HEK293 (cell line): ENCODE data around the gene DPP6.

Source experiments
- GLIS1 ChIP-seq: fragments of 450-650 bp; formaldehyde crosslinking; IDR thresholded peaks from 2 replicates; pipeline ENCODE4 v1.5.1; 2016; ENCODE audit warnings: missing biosample characterization, missing genetic modification characterization
- IKZF3 ChIP-seq: fragments of 450-650 bp; IDR thresholded peaks from 2 replicates; pipeline ENCODE4 v1.5.0; 2018; ENCODE audit warnings: missing biosample characterization, mild to moderate bottlenecking, missing genetic modification characterization, moderate library complexity
- PRDM10 ChIP-seq: fragments of 450-650 bp; formaldehyde crosslinking; IDR thresholded peaks from 2 replicates; pipeline ENCODE4 v1.5.1; 2016; ENCODE audit warnings: missing biosample characterization, missing genetic modification characterization
- REST ChIP-seq: fragments of 450-650 bp; formaldehyde crosslinking; IDR thresholded peaks from 2 replicates; pipeline ENCODE4 v1.5.1; 2016; ENCODE audit warnings: missing biosample characterization, missing genetic modification characterization
- ZIC2 ChIP-seq: fragments of 450-650 bp; formaldehyde crosslinking; IDR thresholded peaks from 2 replicates; pipeline ENCODE4 v1.5.1; 2016; ENCODE audit warnings: missing biosample characterization, missing genetic modification characterization
- ZNF184 ChIP-seq: fragments of 450-650 bp; IDR thresholded peaks from 2 replicates; pipeline ENCODE4 v1.5.1; 2018; ENCODE audit warnings: missing biosample characterization, mild to moderate bottlenecking, missing genetic modification characterization
- ZNF394 ChIP-seq: fragments of 450-650 bp; formaldehyde crosslinking; IDR thresholded peaks from 2 replicates; pipeline ENCODE4 v1.5.1; 2016; ENCODE audit warnings: missing biosample characterization, missing genetic modification characterization, mild to moderate bottlenecking, moderate library complexity, borderline replicate concordance
- ZNF404 ChIP-seq: fragments of 450-650 bp; formaldehyde crosslinking; IDR thresholded peaks from 2 replicates; pipeline ENCODE4 v1.5.1; 2017; ENCODE audit warnings: missing biosample characterization, missing genetic modification characterization
- ZNF548 ChIP-seq: fragments of 450-650 bp; formaldehyde crosslinking; IDR thresholded peaks from 2 replicates; pipeline ENCODE4 v1.5.1; 2016; ENCODE audit warnings: missing biosample characterization, missing genetic modification characterization
- ZNF629 ChIP-seq: fragments of 450-650 bp; formaldehyde crosslinking; IDR thresholded peaks from 2 replicates; pipeline ENCODE4 v1.5.1; 2017; ENCODE audit warnings: missing biosample characterization, missing genetic modification characterization
- ZNF692 ChIP-seq: fragments of 450-650 bp; formaldehyde crosslinking; IDR thresholded peaks from 2 replicates; pipeline ENCODE4 v1.5.1; 2016; ENCODE audit warnings: missing biosample characterization, missing genetic modification characterization
- TF ChIP-seq, protein P1 (sequence below): fragments of 450-650 bp; formaldehyde crosslinking; IDR thresholded peaks from 2 replicates; pipeline ENCODE4 v1.5.1; 2017; ENCODE audit warnings: missing biosample characterization, missing genetic modification characterization
- TF ChIP-seq, protein P2 (sequence below): fragments of 450-650 bp; formaldehyde crosslinking; IDR thresholded peaks from 2 replicates; pipeline ENCODE4 v1.5.1; 2017; ENCODE audit warnings: missing biosample characterization, missing genetic modification characterization
- TF ChIP-seq, protein P3 (sequence below): fragments of 450-650 bp; formaldehyde crosslinking; IDR thresholded peaks from 2 replicates; pipeline ENCODE4 v1.5.1; 2017; ENCODE audit warnings: missing biosample characterization, missing genetic modification characterization

The DPP6 gene

DNA sequence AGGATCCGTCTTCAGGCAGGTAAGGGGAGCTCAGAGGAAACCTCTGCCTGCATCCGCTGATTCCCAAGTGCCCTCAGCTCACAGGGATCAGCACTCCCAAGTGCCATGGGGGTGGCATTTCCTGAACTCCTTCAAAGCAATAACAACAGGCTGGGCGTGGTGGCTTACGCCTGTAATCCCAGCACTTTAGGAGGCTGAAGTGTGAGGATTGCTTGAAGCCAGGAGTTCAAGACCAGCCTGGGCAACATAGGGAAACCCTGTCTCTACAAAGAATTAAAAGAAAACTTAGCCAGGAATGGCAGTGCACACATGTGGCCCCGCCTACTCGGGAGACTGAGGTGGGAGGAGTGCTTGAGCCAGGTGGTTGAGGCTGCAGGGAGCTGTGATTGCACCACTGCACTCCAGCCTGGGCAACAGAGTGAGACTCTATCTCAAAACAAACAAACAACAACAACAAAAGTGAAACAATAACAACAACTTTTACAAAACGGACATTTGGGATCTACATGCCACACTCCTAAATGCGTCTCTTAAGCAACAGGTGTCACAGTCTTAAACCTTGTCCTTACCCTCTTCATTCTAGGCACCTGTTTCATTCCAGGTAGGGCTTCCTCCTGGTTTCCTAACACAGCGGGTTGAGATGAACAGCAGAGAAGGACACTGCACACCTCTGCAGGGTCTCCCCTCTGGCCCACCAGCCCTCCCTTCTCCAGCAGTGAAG is 877.0 kb downstream of the DPP6 start (continued):
- TF ChIP-seq PRDM10 (tag by site-specific recombination), result peak; percentile 80
- no peak for TF ChIP-seq ZNF404 (tag by site-specific recombination)
- TF ChIP-seq GLIS1 (tag by site-specific recombination), result 0 out of 2 replicates have a peak, but pooled peaks have one; percentile 25
- no peak for TF ChIP-seq ZIC2 (tag by site-specific recombination)
- TF ChIP-seq, protein P1, sequence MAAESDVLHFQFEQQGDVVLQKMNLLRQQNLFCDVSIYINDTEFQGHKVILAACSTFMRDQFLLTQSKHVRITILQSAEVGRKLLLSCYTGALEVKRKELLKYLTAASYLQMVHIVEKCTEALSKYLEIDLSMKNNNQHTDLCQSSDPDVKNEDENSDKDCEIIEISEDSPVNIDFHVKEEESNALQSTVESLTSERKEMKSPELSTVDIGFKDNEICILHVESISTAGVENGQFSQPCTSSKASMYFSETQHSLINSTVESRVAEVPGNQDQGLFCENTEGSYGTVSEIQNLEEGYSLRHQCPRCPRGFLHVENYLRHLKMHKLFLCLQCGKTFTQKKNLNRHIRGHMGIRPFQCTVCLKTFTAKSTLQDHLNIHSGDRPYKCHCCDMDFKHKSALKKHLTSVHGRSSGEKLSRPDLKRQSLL (tag by site-specific recombination), result peak; percentile 92
- TF ChIP-seq, protein P2, sequence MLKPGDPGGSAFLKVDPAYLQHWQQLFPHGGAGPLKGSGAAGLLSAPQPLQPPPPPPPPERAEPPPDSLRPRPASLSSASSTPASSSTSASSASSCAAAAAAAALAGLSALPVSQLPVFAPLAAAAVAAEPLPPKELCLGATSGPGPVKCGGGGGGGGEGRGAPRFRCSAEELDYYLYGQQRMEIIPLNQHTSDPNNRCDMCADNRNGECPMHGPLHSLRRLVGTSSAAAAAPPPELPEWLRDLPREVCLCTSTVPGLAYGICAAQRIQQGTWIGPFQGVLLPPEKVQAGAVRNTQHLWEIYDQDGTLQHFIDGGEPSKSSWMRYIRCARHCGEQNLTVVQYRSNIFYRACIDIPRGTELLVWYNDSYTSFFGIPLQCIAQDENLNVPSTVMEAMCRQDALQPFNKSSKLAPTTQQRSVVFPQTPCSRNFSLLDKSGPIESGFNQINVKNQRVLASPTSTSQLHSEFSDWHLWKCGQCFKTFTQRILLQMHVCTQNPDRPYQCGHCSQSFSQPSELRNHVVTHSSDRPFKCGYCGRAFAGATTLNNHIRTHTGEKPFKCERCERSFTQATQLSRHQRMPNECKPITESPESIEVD (tag by site-specific recombination), result no peak
- no peak for TF ChIP-seq ZNF548
- no peak for TF ChIP-seq ZNF692 (tag by site-specific recombination)
- no peak for TF ChIP-seq REST
- 0 out of 2 replicates have a peak, but pooled peaks have one; percentile 5 for TF ChIP-seq IKZF3 (tag by site-specific recombination)
- TF ChIP-seq ZNF184 (tag by site-specific recombination), result no peak
- TF ChIP-seq ZNF394 (tag by site-specific recombination), result no peak
- TF ChIP-seq ZNF629 (tag by site-specific recombination), result no peak
- TF ChIP-seq, protein P3, sequence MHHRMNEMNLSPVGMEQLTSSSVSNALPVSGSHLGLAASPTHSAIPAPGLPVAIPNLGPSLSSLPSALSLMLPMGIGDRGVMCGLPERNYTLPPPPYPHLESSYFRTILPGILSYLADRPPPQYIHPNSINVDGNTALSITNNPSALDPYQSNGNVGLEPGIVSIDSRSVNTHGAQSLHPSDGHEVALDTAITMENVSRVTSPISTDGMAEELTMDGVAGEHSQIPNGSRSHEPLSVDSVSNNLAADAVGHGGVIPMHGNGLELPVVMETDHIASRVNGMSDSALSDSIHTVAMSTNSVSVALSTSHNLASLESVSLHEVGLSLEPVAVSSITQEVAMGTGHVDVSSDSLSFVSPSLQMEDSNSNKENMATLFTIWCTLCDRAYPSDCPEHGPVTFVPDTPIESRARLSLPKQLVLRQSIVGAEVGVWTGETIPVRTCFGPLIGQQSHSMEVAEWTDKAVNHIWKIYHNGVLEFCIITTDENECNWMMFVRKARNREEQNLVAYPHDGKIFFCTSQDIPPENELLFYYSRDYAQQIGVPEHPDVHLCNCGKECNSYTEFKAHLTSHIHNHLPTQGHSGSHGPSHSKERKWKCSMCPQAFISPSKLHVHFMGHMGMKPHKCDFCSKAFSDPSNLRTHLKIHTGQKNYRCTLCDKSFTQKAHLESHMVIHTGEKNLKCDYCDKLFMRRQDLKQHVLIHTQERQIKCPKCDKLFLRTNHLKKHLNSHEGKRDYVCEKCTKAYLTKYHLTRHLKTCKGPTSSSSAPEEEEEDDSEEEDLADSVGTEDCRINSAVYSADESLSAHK (tag by site-specific recombination), result no peak
